DND-41 (cell line): Measurements from ENCODE around the gene AP3S1.

Source experiments
- ATAC-seq: fragments of 200-7000 bp; cut with Tn5 transposase; 3 replicates; pipeline ENCODE4 v1.9.1; 2021; ENCODE audit warnings: low read depth; ENCODE audit not compliant: insufficient read depth
- DNase-seq: peaks from one replicate; pipeline ENCODE4 v3.0.0-alpha.2; 2020
- H2AFZ ChIP-seq: 2 replicates; pipeline ENCODE4 v1.6.0; 2012; ENCODE audit warnings: low read depth, low read length
- H3K27ac ChIP-seq: 2 replicates; pipeline ENCODE4 v1.5.1; 2012; ENCODE audit warnings: low read length, inconsistent platforms
- H3K27me3 ChIP-seq: fragments of 200-600 bp; sonication (generic); 2 replicates; pipeline ENCODE4 v1.6.0; 2012; ENCODE audit warnings: low read length, mild to moderate bottlenecking, inconsistent platforms; ENCODE audit not compliant: insufficient read depth, poor library complexity
- H3K36me3 ChIP-seq: 2 replicates; pipeline ENCODE4 v1.5.1; 2012; ENCODE audit warnings: low read length, inconsistent platforms; ENCODE audit not compliant: insufficient read depth
- H3K4me1 ChIP-seq: 2 replicates; pipeline ENCODE4 v1.5.1; 2012; ENCODE audit warnings: mild to moderate bottlenecking, low read length; ENCODE audit not compliant: insufficient read depth
- H3K4me2 ChIP-seq: 2 replicates; pipeline ENCODE4 v1.6.0; 2012; ENCODE audit warnings: mild to moderate bottlenecking, moderate library complexity, low read length, inconsistent platforms; ENCODE audit not compliant: insufficient read depth
- H3K4me3 ChIP-seq, 2 experiments: fragments of 200-600 bp in 1 of 2; shearing (Covaris generic) in 1 of 2; 2 replicates each; pipeline ENCODE4 v1.5.1; 2012 to 2016; ENCODE audit warnings: inconsistent platforms in 2 of 2, low read length in 2 of 2, mild to moderate bottlenecking in 2 of 2, low read depth in 1 of 2, moderate library complexity in 1 of 2
- H3K79me2 ChIP-seq: 2 replicates; pipeline ENCODE4 v1.6.0; 2012; ENCODE audit warnings: low read length, inconsistent platforms; ENCODE audit not compliant: insufficient read depth
- H3K9ac ChIP-seq: 2 replicates; pipeline ENCODE4 v1.6.0; 2012; ENCODE audit warnings: low read depth, mild to moderate bottlenecking, inconsistent platforms, low read length, moderate library complexity
- H3K9me3 ChIP-seq: 2 replicates; pipeline ENCODE4 v1.5.1; 2012; ENCODE audit warnings: low read length, moderate library complexity, mild to moderate bottlenecking, inconsistent platforms; ENCODE audit not compliant: insufficient read depth, severe bottlenecking
- H4K20me1 ChIP-seq: 2 replicates; pipeline ENCODE4 v1.6.0; 2012; ENCODE audit warnings: low read length; ENCODE audit not compliant: insufficient read depth
- CTCF ChIP-seq: IDR thresholded peaks from 2 replicates; pipeline ENCODE4 v1.5.1; 2012; ENCODE audit warnings: borderline replicate concordance, low read length, moderate library complexity, mild to moderate bottlenecking; ENCODE audit not compliant: poor library complexity, severe bottlenecking; ENCODE audit errors: extremely low read depth
- EZH2 ChIP-seq: IDR thresholded peaks from 3 replicates; pipeline ENCODE4 v1.6.1; 2012; ENCODE audit warnings: borderline replicate concordance, low read depth, mild to moderate bottlenecking, moderate library complexity, low read length, inconsistent platforms; ENCODE audit not compliant: severe bottlenecking

Gene AP3S1

GRCh38 chr5:115847290-115847689 is 5.6 kb downstream of the AP3S1 start:
- no peak overlapping the region for H3K4me2 ChIP-seq
- no peak for DNase-seq

GRCh38 chr5:115849258-115849798 is 7.6 kb downstream of the AP3S1 start:
- no peak overlapping the region for H3K4me3 ChIP-seq
- peaks cover 23% of the 10 kb centered on the region for H4K20me1 ChIP-seq

More at GRCh38 chr5:115847290-115847689, 5.6 kb downstream of the AP3S1 start:
- H3K9ac ChIP-seq = no peak overlapping the region
- ATAC-seq = no peak
- peaks cover 27% of the 10 kb centered on the region for H3K4me1 ChIP-seq
- H3K27ac ChIP-seq = no peak overlapping the region
- H3K36me3 ChIP-seq = no peaks in the 10 kb centered on the region; the same call in 1 of the 2 replicates
- no peak for TF ChIP-seq EZH2
- TF ChIP-seq CTCF = no peak
- no peak overlapping the region for H2AFZ ChIP-seq
- no peak overlapping the region for H3K4me3 ChIP-seq
- H3K9me3 ChIP-seq = no peaks in the 10 kb centered on the region
- H3K27me3 ChIP-seq = no peaks in the 10 kb centered on the region
- peaks cover 28% of the 10 kb centered on the region for H4K20me1 ChIP-seq
- peaks cover 93% of the 10 kb centered on the region for H3K79me2 ChIP-seq

GRCh38 chr5:115850744-115851416 is 9.1 kb downstream of the AP3S1 start:
- H3K36me3 ChIP-seq = no peaks in the 10 kb centered on the region
- ATAC-seq (no peak), DNase-seq (no peak)
- no peaks in the 10 kb centered on the region for H3K4me1 ChIP-seq
- no peak overlapping the region for H2AFZ ChIP-seq
- H3K4me3 ChIP-seq = no peak overlapping the region
- H3K27me3 ChIP-seq = no peaks in the 10 kb centered on the region
- no peak for TF ChIP-seq EZH2
- no peak for TF ChIP-seq CTCF
- no peak overlapping the region for H3K4me2 ChIP-seq
- peaks cover 23% of the 10 kb centered on the region for H4K20me1 ChIP-seq
- peaks cover 81% of the 10 kb centered on the region for H3K79me2 ChIP-seq
- no peak overlapping the region for H3K9ac ChIP-seq
- H3K9me3 ChIP-seq = no peaks in the 10 kb centered on the region
- no peak overlapping the region for H3K27ac ChIP-seq

More at GRCh38 chr5:115849258-115849798, 7.6 kb downstream of the AP3S1 start:
- TF ChIP-seq CTCF (no peak), EZH2 (no peak)
- DNase-seq (no peak), ATAC-seq (no peak)
- H3K4me1 ChIP-seq = peaks cover 10% of the 10 kb centered on the region; the same call in 1 of the 2 replicates
- H3K79me2 ChIP-seq = peaks cover 87% of the 10 kb centered on the region
- no peaks in the 10 kb centered on the region for H3K36me3 ChIP-seq
- no peak overlapping the region for H2AFZ ChIP-seq
- no peak overlapping the region for H3K4me2 ChIP-seq
- H3K9ac ChIP-seq = no peak overlapping the region
- H3K27ac ChIP-seq = no peak overlapping the region
- H3K9me3 ChIP-seq = no peaks in the 10 kb centered on the region
- H3K27me3 ChIP-seq = no peaks in the 10 kb centered on the region
